Fibroblast of lung (primary cell): ENCODE results near the gene SIAH2.

ENCODE experiments used
- EZH2 ChIP-seq: IDR thresholded peaks from 2 replicates; pipeline ENCODE4 v1.5.1; 2012; ENCODE audit warnings: low read length, control low read depth, mild to moderate bottlenecking; ENCODE audit errors: missing control alignments
- TF ChIP-seq, protein P1 (sequence below), 2 donors: IDR thresholded peaks in 1 of 2; conservative IDR thresholded peaks in 1 of 2; 1 replicate in 1 of 2; 2 replicates in 1 of 2; pipeline ENCODE4 v1.5.1; 2011 to 2012; ENCODE audit warnings: low read length in 2 of 2, control low read depth in 1 of 2, inconsistent platforms in 1 of 2, low read depth in 1 of 2, mild to moderate bottlenecking in 1 of 2

DNA sequence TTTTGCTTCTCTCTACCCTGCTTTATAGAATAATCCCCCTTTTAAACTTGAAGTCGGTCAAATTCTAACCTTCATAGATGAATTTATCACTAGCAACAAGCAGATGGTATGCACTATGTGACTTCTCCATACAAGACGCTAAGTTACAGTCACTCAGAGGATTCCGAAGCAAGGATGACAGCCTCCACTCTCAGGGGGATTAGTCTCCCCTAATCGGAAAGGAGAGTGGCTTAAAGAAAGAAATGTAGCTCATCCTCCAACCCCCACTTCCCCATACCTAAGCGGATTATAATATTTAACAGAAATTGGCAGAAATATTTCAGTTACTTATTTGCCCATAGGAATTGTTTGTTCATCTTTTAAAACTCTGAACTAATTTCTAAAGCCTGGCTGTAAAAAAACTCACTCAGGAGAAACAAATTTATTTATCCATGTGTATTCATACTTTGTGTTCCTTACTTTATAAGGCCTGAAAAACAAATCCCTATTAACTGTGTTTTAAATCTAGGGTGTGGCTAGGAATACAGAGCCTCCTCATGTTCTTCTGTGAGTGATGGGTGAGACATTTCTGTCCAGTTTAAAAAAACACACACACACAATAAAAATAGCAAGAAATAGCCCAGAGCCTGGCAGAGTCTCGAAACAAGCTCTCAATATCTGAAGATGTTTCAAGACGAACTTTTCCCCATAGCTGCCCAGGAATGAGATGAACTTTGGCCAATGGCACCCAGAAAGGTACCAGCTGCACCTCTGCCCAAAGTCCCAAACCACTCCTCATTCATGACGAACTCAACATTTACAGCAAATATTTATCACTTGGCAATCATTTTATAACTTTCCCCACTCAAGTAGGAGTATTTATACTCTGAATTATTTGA is 18.7 kb downstream of the SIAH2 start:
- TF ChIP-seq, protein P1, sequence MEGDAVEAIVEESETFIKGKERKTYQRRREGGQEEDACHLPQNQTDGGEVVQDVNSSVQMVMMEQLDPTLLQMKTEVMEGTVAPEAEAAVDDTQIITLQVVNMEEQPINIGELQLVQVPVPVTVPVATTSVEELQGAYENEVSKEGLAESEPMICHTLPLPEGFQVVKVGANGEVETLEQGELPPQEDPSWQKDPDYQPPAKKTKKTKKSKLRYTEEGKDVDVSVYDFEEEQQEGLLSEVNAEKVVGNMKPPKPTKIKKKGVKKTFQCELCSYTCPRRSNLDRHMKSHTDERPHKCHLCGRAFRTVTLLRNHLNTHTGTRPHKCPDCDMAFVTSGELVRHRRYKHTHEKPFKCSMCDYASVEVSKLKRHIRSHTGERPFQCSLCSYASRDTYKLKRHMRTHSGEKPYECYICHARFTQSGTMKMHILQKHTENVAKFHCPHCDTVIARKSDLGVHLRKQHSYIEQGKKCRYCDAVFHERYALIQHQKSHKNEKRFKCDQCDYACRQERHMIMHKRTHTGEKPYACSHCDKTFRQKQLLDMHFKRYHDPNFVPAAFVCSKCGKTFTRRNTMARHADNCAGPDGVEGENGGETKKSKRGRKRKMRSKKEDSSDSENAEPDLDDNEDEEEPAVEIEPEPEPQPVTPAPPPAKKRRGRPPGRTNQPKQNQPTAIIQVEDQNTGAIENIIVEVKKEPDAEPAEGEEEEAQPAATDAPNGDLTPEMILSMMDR (conservative IDR thresholded peaks at IDR 0.05 in 1 of 2, IDR thresholded peaks at IDR 0.05 in 1 of 2; ENCODE audit: low read depth in 1 of 2, low read length in 2 of 2): no peak
- TF ChIP-seq EZH2: no peak
